PFSK-1 (cell line): Measurements from ENCODE around the gene STK11.

Experiments
- FOXP2 ChIP-seq: optimal IDR thresholded peaks from 2 replicates; pipeline ENCODE3; 2011; ENCODE audit warnings: borderline replicate concordance, control low read depth, inconsistent platforms; ENCODE audit not compliant: insufficient read depth; ENCODE audit errors: extremely low read length, extremely low read depth
- POLR2AphosphoS5 ChIP-seq: IDR thresholded peaks from 2 replicates; pipeline ENCODE4 v1.6.1; 2012; ENCODE audit warnings: low read depth, mild to moderate bottlenecking, control low read depth, low read length, moderate library complexity
- REST ChIP-seq, 2 experiments: IDR thresholded peaks; 2 replicates each; pipeline versions ENCODE4 v1.6.1 to v1.8.0; 2011 to 2012; ENCODE audit warnings: low read depth in 2 of 2, low read length in 2 of 2, control low read depth in 1 of 2, inconsistent platforms in 1 of 2, mild to moderate bottlenecking in 1 of 2, moderate library complexity in 1 of 2; ENCODE audit not compliant: insufficient read depth in 1 of 2
- SIN3A ChIP-seq: IDR thresholded peaks from 2 replicates; pipeline ENCODE4 v1.6.1; 2012; ENCODE audit warnings: mild to moderate bottlenecking, low read length, moderate library complexity, borderline replicate concordance; ENCODE audit not compliant: insufficient read depth
- TAF1 ChIP-seq: IDR thresholded peaks from 2 replicates; pipeline ENCODE4 v1.6.1; 2012; ENCODE audit warnings: low read length, control low read depth, borderline replicate concordance; ENCODE audit not compliant: insufficient read depth

GRCh38 chr19:1221904-1222255 is 16.3 kb downstream of the STK11 start:
- TF ChIP-seq TAF1 (no peak), SIN3A (no peak), POLR2AphosphoS5 (no peak), FOXP2 (no peak), REST (IDR thresholded peaks at IDR 0.05; ENCODE audit: insufficient read depth in 1 of 2, low read depth in 2 of 2, low read length in 2 of 2) (no peak)
